GM12878 (cell line): ENCODE results near the gene TBC1D3I. TPM values are rescaled to one million over a fixed set of nuclear protein-coding genes. Genes with fewer than 3 reads are reported as not detected.
"Not testable (repeated sequence)": the region's sequence is repeated elsewhere in the genome, so short reads cannot be mapped to it uniquely, and the experiment has no call there.

ENCODE experiments used
- ATAC-seq: fragments of 200-7000 bp; cut with Tn5 transposase; 3 replicates; pipeline ENCODE4 v1.9.1; 2020; ENCODE audit warnings: mild to moderate bottlenecking, moderate library complexity
- BruUV-seq: library from RNA; stranded (reverse); fragments of 400-500 nt; replicated peaks from 2 replicates; lab custom pipeline; 2021; lab: Mats Ljungman, UMichigan
- CTCF ChIA-PET: fragments of 300-600 bp; sonication (Branson Sonifier 250); formaldehyde crosslinking; extraction: SDS; loops from one replicate; lab custom pipeline; 2021; ENCODE audit warnings: inconsistent platforms; lab: Yijun Ruan, JAX
- POLR2A ChIA-PET: fragments of 350-600 bp; formaldehyde crosslinking; extraction: SDS; loops from one replicate; lab custom pipeline; 2021; ENCODE audit warnings: inconsistent platforms; lab: Charles Lee
- RAD21 ChIA-PET: fragments of 300-600 bp; sonication (Branson Sonifier 250); formaldehyde crosslinking; loops from one replicate; lab custom pipeline; 2023; ENCODE audit warnings: antibody characterized with exemption; ENCODE audit not compliant: unreplicated experiment; lab: Charles Lee
- SMC1A ChIA-PET: fragments of 300-600 bp; sonication (Branson Sonifier 250); formaldehyde crosslinking; loops from one replicate; lab custom pipeline; 2023; ENCODE audit not compliant: unreplicated experiment, uncharacterized antibody; lab: Charles Lee
- DNase-seq: peaks from one replicate; pipeline ENCODE4 v3.0.0-alpha.2; 2011; ENCODE audit warnings: low read depth, low spot score
- FAIRE-seq: peaks from 3 replicates; lab custom pipeline; 2011; peaks lifted over from hg19 to GRCh38; lab: Jason Lieb, UNC
- H2AFZ ChIP-seq: 2 replicates; pipeline ENCODE4 v1.6.0; 2011; ENCODE audit warnings: low read depth, low read length, control low read depth; ENCODE audit not compliant: control insufficient read depth
- H3K27ac ChIP-seq: 2 replicates; pipeline ENCODE4 v1.5.1; 2011; ENCODE audit warnings: control low read depth; ENCODE audit not compliant: control insufficient read depth, insufficient read depth
- H3K27me3 ChIP-seq, 2 experiments: replicated peaks in 1 of 2; 2 replicates each; pipeline versions ENCODE4 v1.6.0 to v1.6.1; 2011; ENCODE audit warnings: low read length in 1 of 2; ENCODE audit not compliant: control insufficient read depth in 2 of 2, insufficient read depth in 2 of 2
- H3K36me3 ChIP-seq, 2 experiments: 2 replicates each; pipeline ENCODE4 v1.5.1; 2011; ENCODE audit warnings: low read length in 1 of 2; ENCODE audit not compliant: control insufficient read depth in 2 of 2, insufficient read depth in 2 of 2
- H3K4me1 ChIP-seq: 2 replicates; pipeline ENCODE4 v1.6.1; 2011; ENCODE audit warnings: mild to moderate bottlenecking, low read length, moderate library complexity, mixed read lengths; ENCODE audit not compliant: control insufficient read depth, insufficient read depth
- H3K4me2 ChIP-seq: 2 replicates; pipeline ENCODE4 v1.6.0; 2011; ENCODE audit warnings: control low read depth; ENCODE audit not compliant: control insufficient read depth, insufficient read depth
- H3K4me3 ChIP-seq: fragments of 200-600 bp; sonication (generic); 2 replicates; pipeline ENCODE4 v1.5.1; 2016
- H3K79me2 ChIP-seq: 2 replicates; pipeline ENCODE4 v1.6.0; 2011; ENCODE audit warnings: low read length; ENCODE audit not compliant: control insufficient read depth, insufficient read depth
- H3K9ac ChIP-seq: 2 replicates; pipeline ENCODE4 v1.8.0; 2011; ENCODE audit warnings: low read length, control low read depth, mixed read lengths; ENCODE audit not compliant: control insufficient read depth, insufficient read depth
- H3K9me3 ChIP-seq: replicated peaks from 3 replicates; pipeline ENCODE4 v1.5.1; 2011; ENCODE audit warnings: mild to moderate bottlenecking, low read length; ENCODE audit not compliant: control insufficient read depth, insufficient read depth
- H4K20me1 ChIP-seq: 2 replicates; pipeline ENCODE4 v1.6.0; 2011; ENCODE audit not compliant: control insufficient read depth, insufficient read depth
- ATF2 ChIP-seq: IDR thresholded peaks from 2 replicates; pipeline ENCODE4 v1.6.1; 2012; ENCODE audit warnings: low read length, inconsistent platforms
- ATF7 ChIP-seq: fragments of 450-650 bp; IDR thresholded peaks from 2 replicates; pipeline ENCODE4 v1.6.1; 2016; ENCODE audit warnings: low read depth, mild to moderate bottlenecking
- EED ChIP-seq: sonication (generic); IDR thresholded peaks from 2 replicates; pipeline ENCODE4 v1.6.1; 2016; ENCODE audit warnings: antibody characterized with exemption, low read depth
- ETV6 ChIP-seq, 2 experiments: fragments of 450-650 bp in 1 of 2; IDR thresholded peaks in 1 of 2; conservative IDR thresholded peaks in 1 of 2; 2 replicates each; pipeline ENCODE4 v1.6.1; 2014; ENCODE audit warnings: antibody characterized with exemption in 1 of 2, borderline replicate concordance in 1 of 2, low read depth in 1 of 2, mild to moderate bottlenecking in 1 of 2, moderate library complexity in 1 of 2
- IKZF1 ChIP-seq: fragments of 450-650 bp; conservative IDR thresholded peaks from 2 replicates; pipeline ENCODE4 v1.6.1; 2017; ENCODE audit warnings: antibody characterized with exemption, mild to moderate bottlenecking
- IKZF2 ChIP-seq, 2 experiments: fragments of 450-650 bp; IDR thresholded peaks; 2 replicates each; pipeline ENCODE4 v1.6.1; 2017; ENCODE audit warnings: mild to moderate bottlenecking in 2 of 2, moderate library complexity in 2 of 2
- MEF2B ChIP-seq: fragments of 450-650 bp; IDR thresholded peaks from 2 replicates; pipeline ENCODE4 v1.6.1; 2018; ENCODE audit warnings: mild to moderate bottlenecking, moderate library complexity; ENCODE audit not compliant: partially characterized antibody, poor library complexity, severe bottlenecking
- MTA2 ChIP-seq: fragments of 450-650 bp; IDR thresholded peaks from 2 replicates; pipeline ENCODE4 v1.6.1; 2016; ENCODE audit warnings: low read depth, mild to moderate bottlenecking, moderate library complexity
- NBN ChIP-seq: fragments of 450-650 bp; IDR thresholded peaks from 2 replicates; pipeline ENCODE4 v1.6.1; 2016
- NFIC ChIP-seq: IDR thresholded peaks from 2 replicates; pipeline ENCODE4 v1.6.1; 2012; ENCODE audit warnings: low read depth, mild to moderate bottlenecking, inconsistent platforms, low read length, moderate library complexity
- PAX5 ChIP-seq: IDR thresholded peaks from 2 replicates; pipeline ENCODE4 v1.6.1; 2011; ENCODE audit warnings: low read depth, low read length, borderline replicate concordance
- RELB ChIP-seq: fragments of 450-650 bp; IDR thresholded peaks from 2 replicates; pipeline ENCODE4 v1.6.1; 2017; ENCODE audit warnings: low read depth, mild to moderate bottlenecking, moderate library complexity
- RUNX3 ChIP-seq: IDR thresholded peaks from 2 replicates; pipeline ENCODE4 v1.6.1; 2012; ENCODE audit warnings: low read length, inconsistent platforms
- SPI1 ChIP-seq: IDR thresholded peaks from 2 replicates; pipeline ENCODE4 v1.6.1; 2011; ENCODE audit warnings: low read depth, mild to moderate bottlenecking, low read length, moderate library complexity, borderline replicate concordance; ENCODE audit not compliant: insufficient read depth
- TCF12 ChIP-seq: IDR thresholded peaks from 2 replicates; pipeline ENCODE4 v1.6.1; 2011; ENCODE audit warnings: low read depth, mild to moderate bottlenecking, low read length
- WGBS: methylation state at CpG from one replicate; pipeline ENCODE4 v1.1.6; 2016; ENCODE audit warnings: low lambda C conversion rate; ENCODE audit not compliant: insufficient replicate concordance, insufficient coverage; ENCODE audit errors: missing lambda C conversion rate; 5-methylcytosine and 5-hydroxymethylcytosine counted together
- in situ Hi-C: fragments of 300-500 bp; cut with MboI; formaldehyde crosslinking; loops from 9 replicates; pipeline ENCODE4 v1.14.3; 2018; ENCODE audit warnings: mixed read lengths
- intact Hi-C: fragments of 100-400 bp; cut with micrococcal nuclease; formaldehyde crosslinking; loops from one replicate; pipeline ENCODE4 v1.14.2; 2022; ENCODE audit not compliant: unreplicated experiment
- polyA plus RNA-seq, 11 experiments: library from polyadenylated mRNA; depleted of rRNA in 4 of 11; unstranded in 6 of 11; stranded (reverse) in 5 of 11; fragments of >200 nt; fragmentation: Nextera tagmentation in 4 of 11; fragmentation: Illumina TruSeq in 1 of 11; extraction: Ambion mirVana in 4 of 11; extraction: Trizol in 1 of 11; gene quantifications; 1 replicate in 1 of 11; 2 replicates in 10 of 11; pipeline versions ENCODE4 v1.2.1 to v1.2.3, GENCODE V29; 2011 to 2016; ENCODE audit warnings: inconsistent platforms in 2 of 11, missing spikeins in 2 of 11, low read depth in 1 of 11
- total RNA-seq, 4 experiments: library from RNA; depleted of rRNA in 3 of 4; stranded (reverse); fragments of >200 nt in 3 of 4; fragmentation: Illumina TruSeq in 1 of 4; extraction: Trizol in 1 of 4; gene quantifications; 2 replicates each; pipeline versions ENCODE4 v1.2.1 to v1.2.3, GENCODE V29; 2013 to 2021

TBC1D3I gene
- total and polyA plus RNA-seq, 10 of the 15 experiments (the other 5 are each of a cell fraction or from before 2014, with no cell fraction given), result 0.06 to 0.41 TPM; not detected in 8

GRCh38 chr17:36210439-36211211, 53.7 kb downstream of the TBC1D3I start, which contains the start of gene CCL4L2:
Gene CCL4L2, plus strand, starts transcription at chr17:36211063.
- CTCF ChIA-PET, result interaction anchor here (1.2 kb wide), 1 partner anchor 12 kb away, joined by 3 read pairs; no protein-coding TSS in a partner anchor
- H3K9me3 ChIP-seq, H3K79me2 ChIP-seq, H2AFZ ChIP-seq, in situ Hi-C loops, H3K4me3 ChIP-seq, BruUV-seq, FAIRE-seq, H4K20me1 ChIP-seq: not testable (repeated sequence)
- WGBS, result 23% methylated on average over 5 of the region's 7 CpGs
- ATAC-seq, result peak; percentile 87
- TF ChIP-seq EED (peak; percentile 78), PAX5 (0 out of 2 replicates have a peak, but pooled peaks have one; percentile 39), ETV6 (conservative IDR thresholded peaks at IDR 0.05 in 1 of 2, IDR thresholded peaks at IDR 0.05 in 1 of 2; ENCODE audit: borderline replicate concordance in 1 of 2, low read depth in 1 of 2) (peak in 1 of 2 experiments; percentile 46; a peak in 1 of 4 replicates), MEF2B (peak; percentile 60), IKZF1 (peak; percentile 51), NFIC (0 out of 2 replicates have a peak, but pooled peaks have one; percentile 15), RELB (peak; percentile 60), SPI1 (peak; percentile 84), MTA2 (peak; percentile 17; the same call in 1 of the 2 replicates), IKZF2 (IDR thresholded peaks at IDR 0.05) (peak; percentile 78 to 79), TCF12 (0 out of 2 replicates have a peak, but pooled peaks have one; percentile 15), ATF7 (peak; percentile 96), NBN (0 out of 2 replicates have a peak, but pooled peaks have one; percentile 45), RUNX3 (peak; percentile 30; the same call in 1 of the 2 replicates), ATF2 (0 out of 2 replicates have a peak, but pooled peaks have one; percentile 37)
- TF ChIP-seq, all 136 proteins: peak for 15; not testable (repeated sequence) for 121
- H3K27me3 ChIP-seq, H3K4me1 ChIP-seq, intact Hi-C loops, H3K27ac ChIP-seq, H3K9ac ChIP-seq, DNase-seq, H3K36me3 ChIP-seq: not testable (repeated sequence)
- RAD21 ChIA-PET, result interaction anchor here (1.2 to 2.4 kb wide), 3 partner anchors 14 to 120 kb away, joined by 3 to 6 read pairs (median 3); partner anchors contain the start of genes CCL3, CCL3L1 and CCL3L3
- SMC1A ChIA-PET, result interaction anchor here (1.4 to 1.7 kb wide), 2 partner anchors 12 to 18 kb away, joined by 5 to 7 read pairs; no protein-coding TSS in a partner anchor
- POLR2A ChIA-PET, result interaction anchor here (1.4 kb wide), 1 partner anchor 14 kb away, joined by 5 read pairs; the partner anchor contains the start of genes CCL3L1 and CCL3L3
- peak within 1 kb of the TSS; percentile 42 for H3K4me2 ChIP-seq
